HEK293T (cell line): Measurements from ENCODE around the gene GOLGB1.

ENCODE experiments used
- CTCF ChIA-PET: fragments of 350-600 bp; formaldehyde crosslinking; extraction: SDS; loops from one replicate; lab custom pipeline; 2021; ENCODE audit warnings: antibody characterized with exemption, inconsistent platforms; lab: Yijun Ruan, JAX
- POLR2A ChIA-PET: fragments of 350-600 bp; formaldehyde crosslinking; extraction: SDS; loops from one replicate; lab custom pipeline; 2020; ENCODE audit warnings: antibody characterized with exemption, inconsistent platforms; lab: Yijun Ruan, JAX
- DNase-seq: peaks from one replicate; pipeline ENCODE4 v3.0.0; 2012; ENCODE audit warnings: mixed read lengths; ENCODE audit errors: extremely low spot score
- ARNT ChIP-seq: fragments of 450-650 bp; IDR thresholded peaks from 2 replicates; pipeline ENCODE4 v1.6.1; 2017; ENCODE audit warnings: mild to moderate bottlenecking
- BHLHE40 ChIP-seq: fragments of 450-650 bp; IDR thresholded peaks from 2 replicates; pipeline ENCODE4 v1.6.1; 2016; ENCODE audit warnings: mild to moderate bottlenecking, moderate library complexity, borderline replicate concordance
- CTBP1 ChIP-seq: fragments of 450-650 bp; IDR thresholded peaks from 2 replicates; pipeline ENCODE4 v1.6.1; 2016; ENCODE audit warnings: borderline replicate concordance
- ELF4 ChIP-seq: fragments of 450-650 bp; IDR thresholded peaks from 2 replicates; pipeline ENCODE4 v1.6.1; 2017; ENCODE audit warnings: antibody characterized with exemption
- FOXA1 ChIP-seq: fragments of 450-650 bp; IDR thresholded peaks from 2 replicates; pipeline ENCODE4 v1.6.1; 2016; ENCODE audit warnings: mild to moderate bottlenecking
- FOXK2 ChIP-seq: fragments of 450-650 bp; IDR thresholded peaks from 2 replicates; pipeline ENCODE4 v1.6.1; 2016; ENCODE audit warnings: mild to moderate bottlenecking
- FOXM1 ChIP-seq: fragments of 450-650 bp; IDR thresholded peaks from 2 replicates; pipeline ENCODE4 v1.6.1; 2017; ENCODE audit warnings: mild to moderate bottlenecking, borderline replicate concordance
- HDGF ChIP-seq: fragments of 450-650 bp; IDR thresholded peaks from 2 replicates; pipeline ENCODE4 v1.6.1; 2017; ENCODE audit warnings: antibody characterized with exemption, borderline replicate concordance
- L3MBTL2 ChIP-seq: fragments of 450-650 bp; conservative IDR thresholded peaks from 2 replicates; pipeline ENCODE4 v1.6.1; 2016; ENCODE audit warnings: mild to moderate bottlenecking
- LEF1 ChIP-seq: fragments of 450-650 bp; IDR thresholded peaks from 2 replicates; pipeline ENCODE4 v1.6.1; 2017; ENCODE audit warnings: mild to moderate bottlenecking, borderline replicate concordance
- NFRKB ChIP-seq: fragments of 450-650 bp; IDR thresholded peaks from 2 replicates; pipeline ENCODE4 v1.6.1; 2016; ENCODE audit warnings: mild to moderate bottlenecking, moderate library complexity
- PKNOX1 ChIP-seq: fragments of 450-650 bp; IDR thresholded peaks from 2 replicates; pipeline ENCODE4 v1.6.1; 2016
- SP1 ChIP-seq: fragments of 450-650 bp; IDR thresholded peaks from 2 replicates; pipeline ENCODE4 v1.6.1; 2017
- SUZ12 ChIP-seq: fragments of 450-650 bp; IDR thresholded peaks from 2 replicates; pipeline ENCODE4 v1.6.1; 2016; ENCODE audit warnings: mild to moderate bottlenecking
- TARDBP ChIP-seq: fragments of 450-650 bp; IDR thresholded peaks from 2 replicates; pipeline ENCODE4 v1.6.1; 2016
- ZNF384 ChIP-seq: fragments of 450-650 bp; IDR thresholded peaks from 2 replicates; pipeline ENCODE4 v1.6.1; 2016

GOLGB1 gene

GRCh38 chr3:121723485-121723884 is 26.1 kb downstream of the GOLGB1 start:
- CTCF ChIA-PET: no interaction called here
- POLR2A ChIA-PET: no interaction called here
- no peak for DNase-seq
- TF ChIP-seq PKNOX1 (no peak), ARNT (no peak), L3MBTL2 (no peak), FOXM1 (no peak), ELF4 (no peak)

DNA sequence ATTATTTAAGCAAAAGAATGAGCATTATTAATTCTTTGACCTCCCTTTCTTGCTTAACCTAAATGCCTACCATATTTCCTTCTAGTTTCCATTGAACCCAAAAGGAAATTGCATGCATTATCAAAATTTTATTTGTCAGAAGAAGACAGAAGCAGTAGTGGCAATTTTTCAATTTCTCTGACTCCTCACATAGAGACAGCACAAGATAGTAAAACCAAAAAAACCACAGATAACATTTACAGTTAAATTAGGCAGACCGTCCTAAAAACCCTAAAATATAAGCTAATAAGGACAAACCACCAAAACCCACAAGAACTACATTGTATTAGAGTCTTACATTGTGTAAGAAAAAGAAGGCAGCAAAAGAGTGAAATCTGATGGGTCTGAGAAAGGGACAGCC is 27.1 kb downstream of the GOLGB1 start:
- POLR2A ChIA-PET: no interaction called here
- TF ChIP-seq ARNT: no peak
- no peak for TF ChIP-seq SP1
- no peak for TF ChIP-seq SUZ12
- TF ChIP-seq ZNF384: no peak
- no peak for TF ChIP-seq L3MBTL2
- no peak for TF ChIP-seq FOXA1
- TF ChIP-seq FOXK2: no peak
- TF ChIP-seq LEF1: no peak
- TF ChIP-seq NFRKB: no peak
- no peak for TF ChIP-seq BHLHE40
- TF ChIP-seq ELF4: no peak
- TF ChIP-seq PKNOX1: no peak
- TF ChIP-seq FOXM1: no peak
- TF ChIP-seq TARDBP: no peak
- DNase-seq: no peak
- CTCF ChIA-PET: no interaction called here

- POLR2A ChIA-PET: no interaction called here
- TF ChIP-seq ARNT (no peak), ZNF384 (no peak), NFRKB (no peak), SP1 (no peak), SUZ12 (no peak), FOXA1 (no peak), FOXM1 (no peak), CTBP1 (no peak), LEF1 (no peak), FOXK2 (no peak), L3MBTL2 (no peak), BHLHE40 (no peak), HDGF (no peak), ELF4 (no peak), PKNOX1 (no peak), TARDBP (no peak)
- CTCF ChIA-PET: interaction anchor here (0.6 kb wide), 1 partner anchor 14 kb away, joined by 7 read pairs; no protein-coding TSS in a partner anchor
- no peak for DNase-seq
Observed at GRCh38 chr3:121720163-121720562, 29.4 kb downstream of the GOLGB1 start.

GRCh38 chr3:121719423-121719822 is 30.1 kb downstream of the GOLGB1 start:
- ChIA-PET POLR2A (no interaction called here), CTCF (no interaction called here)
- DNase-seq: no peak
- TF ChIP-seq PKNOX1 (no peak), NFRKB (no peak), HDGF (no peak), FOXA1 (no peak), LEF1 (no peak), ZNF384 (no peak), ELF4 (no peak), ARNT (no peak), FOXM1 (no peak), FOXK2 (no peak), CTBP1 (no peak), BHLHE40 (no peak), TARDBP (no peak), SUZ12 (no peak), SP1 (no peak)

DNA sequence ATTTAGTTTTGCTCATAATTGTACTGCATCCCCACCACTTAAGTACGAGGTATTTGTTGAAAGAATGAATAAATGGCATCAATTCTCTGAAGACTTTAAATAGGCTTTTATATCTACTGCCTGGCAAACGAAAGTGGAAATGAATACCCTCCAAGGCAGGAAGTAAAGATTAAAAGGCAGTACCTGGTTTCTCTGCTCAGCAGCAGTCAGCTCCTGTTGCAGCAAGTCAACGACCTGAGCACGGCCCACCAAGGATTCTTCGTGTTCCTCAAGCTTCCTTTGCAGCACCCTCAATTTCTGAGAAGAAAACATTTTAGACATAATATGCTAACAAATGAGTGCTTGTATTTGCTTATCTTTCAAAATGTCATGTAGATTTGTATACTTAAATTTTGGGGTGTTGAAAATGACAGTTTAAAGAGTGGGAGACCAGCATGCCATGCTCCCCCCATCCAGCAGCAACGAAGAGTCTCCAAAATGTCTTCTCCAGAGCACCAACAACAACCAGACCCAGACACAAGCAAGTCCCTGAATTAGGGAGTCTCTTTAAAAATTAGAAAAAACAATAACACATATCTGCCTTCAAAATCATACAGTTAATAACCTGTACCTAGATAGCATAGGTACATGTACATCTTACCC is 31.2 kb downstream of the GOLGB1 start:
- ChIA-PET CTCF (no interaction called here), POLR2A (no interaction called here)
- TF ChIP-seq L3MBTL2: no peak
- no peak for TF ChIP-seq HDGF
- TF ChIP-seq FOXM1: no peak
- TF ChIP-seq CTBP1: no peak
- TF ChIP-seq ARNT: no peak
- no peak for TF ChIP-seq SUZ12
- no peak for TF ChIP-seq FOXA1
- no peak for TF ChIP-seq LEF1
- TF ChIP-seq FOXK2: no peak
- TF ChIP-seq NFRKB: no peak
- no peak for DNase-seq

- TF ChIP-seq FOXA1: no peak
- no peak for TF ChIP-seq L3MBTL2
- TF ChIP-seq ARNT: no peak
- no peak for TF ChIP-seq BHLHE40
- TF ChIP-seq ZNF384: no peak
- TF ChIP-seq SP1: no peak
- TF ChIP-seq PKNOX1: no peak
- DNase-seq: no peak
- POLR2A ChIA-PET: no interaction called here
- CTCF ChIA-PET: no interaction called here
Observed at GRCh38 chr3:121710347-121710746, 39.2 kb downstream of the GOLGB1 start.
